HL-60/S4 treated with retinoic acid at 250 ng/mL for 4 days and 3 days (cell line): ENCODE data around the gene OR6C2.
"Not testable (repeated sequence)": the region's sequence is repeated elsewhere in the genome, so short reads cannot be mapped to it uniquely, and the experiment has no call there.

Experiments used
- in situ Hi-C: fragments of 300-500 bp; cut with MboI; formaldehyde crosslinking; loops from 2 replicates; pipeline ENCODE4 v1.7.0; 2022; ENCODE audit warnings: low sequenced_read_pairs

Gene OR6C2

GRCh38 chr12:55470088-55470829 lies 26.4 kb downstream of the OR6C2 start, which contains the start of gene OR6C70:
Gene OR6C70, minus strand, starts transcription at chr12:55470138. Its CDS starts 0 bp downstream, at chr12:55470138.
- in situ Hi-C loops: no loop called here

- in situ Hi-C loops: no loop called here
These were observed 28.4 kb downstream of the OR6C2 start for GRCh38 chr12:55472264-55472663.

- in situ Hi-C loops: not testable (repeated sequence)
These were observed 35.3 kb downstream of the OR6C2 start for GRCh38 chr12:55479136-55479535.

GRCh38 chr12:55484284-55484683 lies 40.4 kb downstream of the OR6C2 start:
- in situ Hi-C loops: not testable (repeated sequence)

- in situ Hi-C loops: no loop called here
These were observed 48.2 kb downstream of the OR6C2 start, which contains the start of gene OR6C68 for GRCh38 chr12:55492078-55492477. Gene OR6C68, plus strand, starts transcription at chr12:55492378. Its CDS starts 0 bp downstream, at chr12:55492378.

- in situ Hi-C loops: no loop called here
These were observed 51.6 kb downstream of the OR6C2 start for GRCh38 chr12:55495490-55495889.

- in situ Hi-C loops: no loop called here
These were observed 55.4 kb downstream of the OR6C2 start for GRCh38 chr12:55499231-55499630.

- in situ Hi-C loops: no loop called here
These were observed 56.0 kb downstream of the OR6C2 start for GRCh38 chr12:55499810-55500252.

- in situ Hi-C loops: no loop called here
These were observed 57.7 kb downstream of the OR6C2 start for GRCh38 chr12:55501601-55502000.
